Epithelial cell of esophagus (primary cell): ENCODE data around the gene GATAD2B.

Experiments
- DNase-seq: peaks from one replicate; pipeline ENCODE4 v3.0.0; 2010; ENCODE audit warnings: low read depth
- H3K4me3 ChIP-seq: 2 replicates; pipeline ENCODE4 v1.5.1; 2011; ENCODE audit warnings: mild to moderate bottlenecking, low read length, control low read depth
- CTCF ChIP-seq: IDR thresholded peaks from 2 replicates; pipeline ENCODE4 v1.5.1; 2011; ENCODE audit warnings: low read depth, mild to moderate bottlenecking, low read length, control low read depth, inconsistent platforms; ENCODE audit not compliant: insufficient read depth; ENCODE audit errors: missing control alignments

Gene GATAD2B

GRCh38 chr1:153922972-153923925 is at the start of gene GATAD2B:
Gene GATAD2B (minus strand): TSS chr1:153922972. CDS start chr1:153828347, 94,625 bp downstream.
- no peak for TF ChIP-seq CTCF
- H3K4me3 ChIP-seq: peak within 1 kb of the TSS; percentile 79
- DNase-seq: peak; percentile 100

GRCh38 chr1:153970346-153970745 is 47.6 kb upstream of the GATAD2B start:
- no peak for TF ChIP-seq CTCF
- no peak overlapping the region for H3K4me3 ChIP-seq
- no peak for DNase-seq

GRCh38 chr1:153968972-153969371 is 46.2 kb upstream of the GATAD2B start:
- no peak for DNase-seq
- no peak for TF ChIP-seq CTCF
- H3K4me3 ChIP-seq: no peak overlapping the region

GRCh38 chr1:153968408-153968807 is 45.6 kb upstream of the GATAD2B start:
- H3K4me3 ChIP-seq: peak overlapping the region; percentile 75
- no peak for DNase-seq
- no peak for TF ChIP-seq CTCF

- TF ChIP-seq CTCF: no peak
- peak overlapping the region; percentile 75 for H3K4me3 ChIP-seq
- peak; percentile 38 for DNase-seq
These were observed 45.2 kb upstream of the GATAD2B start for GRCh38 chr1:153968000-153968363.

GRCh38 chr1:153967107-153967999 is 44.6 kb upstream of the GATAD2B start, which contains the start of gene CREB3L4:
Gene CREB3L4 (plus strand): TSS chr1:153967902. CDS start chr1:153968526, 624 bp downstream.
- TF ChIP-seq CTCF: peak; percentile 39

More at GRCh38 chr1:153967107-153967999, 44.6 kb upstream of the GATAD2B start, which contains the start of gene CREB3L4:
- H3K4me3 ChIP-seq: peak within 1 kb of the TSS; percentile 75
- DNase-seq: peak; percentile 98
